ENCODE results near the gene TAS2R14.

DNA sequence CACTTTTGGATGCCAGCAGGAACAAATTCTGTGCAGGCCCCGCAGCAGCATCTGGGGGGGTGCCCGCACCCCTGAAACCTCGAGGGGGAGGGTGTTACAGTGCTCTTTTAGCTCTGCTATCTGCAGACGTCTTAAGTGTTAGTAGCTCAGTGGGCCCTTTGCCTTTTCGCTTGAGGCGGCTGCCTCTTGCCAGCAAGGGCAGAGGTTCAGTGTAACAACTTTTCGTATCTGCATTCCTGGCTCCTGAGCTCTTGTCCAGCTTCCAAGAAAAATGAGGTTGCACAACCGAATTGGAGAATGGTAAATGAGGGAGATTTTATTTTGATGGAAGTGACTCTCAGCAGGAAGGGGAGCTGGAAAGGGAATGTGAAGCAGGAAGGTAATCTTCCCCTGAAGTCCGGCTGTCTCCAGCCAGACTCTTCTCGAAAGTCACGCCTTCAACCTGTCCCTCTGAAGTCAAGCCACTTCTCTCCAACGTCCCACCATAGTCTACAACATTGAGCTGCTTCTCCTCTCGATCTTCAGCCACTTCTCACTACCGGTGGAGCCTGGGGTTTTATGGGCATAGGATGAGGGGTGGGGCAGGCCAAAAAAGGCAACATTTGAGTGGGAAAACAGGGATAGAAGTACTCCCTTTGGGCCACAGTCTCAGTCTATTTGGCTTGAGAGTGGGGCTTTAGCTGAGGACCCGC is 29.8 kb upstream of the TAS2R14 start:
- TF ChIP-seq, protein P1, sequence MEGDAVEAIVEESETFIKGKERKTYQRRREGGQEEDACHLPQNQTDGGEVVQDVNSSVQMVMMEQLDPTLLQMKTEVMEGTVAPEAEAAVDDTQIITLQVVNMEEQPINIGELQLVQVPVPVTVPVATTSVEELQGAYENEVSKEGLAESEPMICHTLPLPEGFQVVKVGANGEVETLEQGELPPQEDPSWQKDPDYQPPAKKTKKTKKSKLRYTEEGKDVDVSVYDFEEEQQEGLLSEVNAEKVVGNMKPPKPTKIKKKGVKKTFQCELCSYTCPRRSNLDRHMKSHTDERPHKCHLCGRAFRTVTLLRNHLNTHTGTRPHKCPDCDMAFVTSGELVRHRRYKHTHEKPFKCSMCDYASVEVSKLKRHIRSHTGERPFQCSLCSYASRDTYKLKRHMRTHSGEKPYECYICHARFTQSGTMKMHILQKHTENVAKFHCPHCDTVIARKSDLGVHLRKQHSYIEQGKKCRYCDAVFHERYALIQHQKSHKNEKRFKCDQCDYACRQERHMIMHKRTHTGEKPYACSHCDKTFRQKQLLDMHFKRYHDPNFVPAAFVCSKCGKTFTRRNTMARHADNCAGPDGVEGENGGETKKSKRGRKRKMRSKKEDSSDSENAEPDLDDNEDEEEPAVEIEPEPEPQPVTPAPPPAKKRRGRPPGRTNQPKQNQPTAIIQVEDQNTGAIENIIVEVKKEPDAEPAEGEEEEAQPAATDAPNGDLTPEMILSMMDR (IDR thresholded peaks at IDR 0.05; ENCODE audit: insufficient read depth, low read depth, low read length): no peak
- no peak for TF ChIP-seq EZH2 (IDR thresholded peaks at IDR 0.05; ENCODE audit: insufficient read depth, low read length)
